T-helper 1 cell (primary cell): ENCODE results near the gene DROSHA.
"Not testable (repeated sequence)": the region's sequence is repeated elsewhere in the genome, so short reads cannot be mapped to it uniquely, and the experiment has no call there.

ENCODE experiments used
- DNase-seq, 5 donors: peaks; one replicate each; pipeline ENCODE4 v3.0.0-alpha.2; 2012 to 2020

The DROSHA gene

DNA sequence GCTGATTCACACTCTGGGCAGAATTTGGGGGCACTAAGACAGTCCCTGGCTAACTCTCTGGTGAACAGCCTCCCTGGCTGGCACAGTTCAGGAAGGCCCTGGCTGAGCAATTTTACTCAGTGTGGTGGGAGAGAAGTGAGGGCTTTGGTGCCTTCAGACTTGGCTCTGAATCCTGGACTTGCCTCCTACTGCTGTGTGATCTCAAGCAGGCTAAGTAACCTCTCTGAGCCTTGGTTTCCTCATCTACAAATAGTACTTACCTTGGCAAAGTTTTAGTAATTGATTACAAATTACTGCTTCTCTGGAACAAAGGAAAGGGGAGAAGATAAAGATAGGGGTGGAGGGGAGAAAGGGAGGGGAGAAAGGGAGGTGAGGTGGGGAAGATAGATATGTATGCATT, 153.8 kb downstream of the DROSHA start:
- DNase-seq: no peak

DNA sequence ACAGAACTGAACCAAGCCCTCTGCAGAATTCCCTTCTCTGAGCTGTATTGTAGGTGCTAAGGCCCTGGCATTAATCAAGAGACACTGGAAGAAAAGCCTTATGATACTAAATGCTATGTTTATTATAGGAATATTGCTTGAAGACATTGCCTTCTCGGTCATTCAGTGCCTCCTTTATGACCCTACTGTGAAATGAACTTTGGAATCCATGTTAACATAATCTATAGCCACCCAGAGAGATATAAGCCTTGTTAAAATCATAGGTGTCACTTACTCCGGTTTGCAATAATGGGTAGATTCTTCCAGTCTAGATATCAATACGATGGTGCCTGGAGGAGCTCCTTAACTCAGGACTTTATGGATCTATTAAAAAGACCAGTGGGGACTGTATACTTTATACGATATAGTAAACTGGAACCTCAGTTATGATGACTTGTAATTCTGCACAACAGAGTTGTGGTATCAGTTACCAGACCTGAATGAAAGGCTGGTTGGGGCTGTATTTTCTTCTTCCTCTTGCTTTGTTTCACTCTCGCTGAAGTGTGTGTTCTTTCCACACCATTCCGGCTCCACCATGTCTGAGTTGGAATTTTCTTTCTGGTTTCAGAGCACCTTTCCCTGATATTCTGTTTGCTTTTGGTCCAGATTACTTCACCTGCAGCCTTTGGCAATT, 154.5 kb downstream of the DROSHA start:
- DNase-seq: no peak

DNA sequence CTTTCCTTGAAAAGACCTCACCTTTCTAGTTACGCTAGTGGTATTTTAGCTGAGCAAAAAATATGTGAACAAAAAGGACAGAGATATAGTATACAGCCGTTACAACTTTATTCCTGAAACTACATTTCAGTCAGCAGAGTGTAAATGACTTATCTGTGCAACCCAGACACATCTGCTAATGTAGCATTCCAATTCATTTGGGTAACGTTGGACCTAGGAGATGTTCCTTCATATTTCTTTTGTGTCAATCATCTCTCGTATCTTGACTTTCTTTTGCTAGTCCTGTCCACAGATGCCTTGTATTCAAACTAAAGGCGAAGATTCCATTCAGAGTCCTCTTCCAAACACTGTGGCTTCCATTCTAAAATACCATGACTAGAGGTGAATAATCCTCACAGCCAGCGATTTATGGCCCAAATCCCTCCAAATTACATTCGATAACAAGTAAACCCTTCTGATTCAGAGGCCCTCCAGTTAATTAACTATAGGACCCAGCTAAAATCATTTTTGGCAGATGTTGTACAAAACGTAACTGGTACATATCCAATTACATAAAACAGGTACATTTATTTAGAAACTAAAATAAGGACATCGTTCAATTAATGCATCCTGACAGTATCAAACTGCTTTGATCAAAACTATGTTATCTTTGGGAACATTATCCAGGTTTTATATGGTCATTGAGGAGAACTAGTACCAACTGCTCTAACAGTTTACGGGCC, 155.7 kb downstream of the DROSHA start:
- DNase-seq: no peak

DNA sequence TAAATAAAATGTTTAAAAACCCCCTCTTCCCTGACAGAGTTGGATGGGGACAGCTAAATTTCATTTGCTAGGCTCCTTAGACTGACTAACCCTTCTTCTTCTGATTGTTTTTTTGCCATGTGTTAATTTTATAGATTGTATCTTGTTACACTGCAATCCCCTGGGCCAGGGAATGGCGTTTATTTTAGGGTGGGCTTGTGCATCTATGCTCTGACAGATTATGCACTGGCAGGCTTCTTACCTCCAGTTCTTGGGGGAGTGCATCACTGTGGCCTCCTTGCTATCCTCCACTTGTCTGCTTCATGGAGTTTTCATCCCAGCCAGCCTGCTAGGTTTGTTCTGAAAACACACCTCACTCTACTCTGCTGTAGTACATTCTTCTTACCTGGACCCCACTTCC, 159.8 kb downstream of the DROSHA start:
- no peak for DNase-seq

DNA sequence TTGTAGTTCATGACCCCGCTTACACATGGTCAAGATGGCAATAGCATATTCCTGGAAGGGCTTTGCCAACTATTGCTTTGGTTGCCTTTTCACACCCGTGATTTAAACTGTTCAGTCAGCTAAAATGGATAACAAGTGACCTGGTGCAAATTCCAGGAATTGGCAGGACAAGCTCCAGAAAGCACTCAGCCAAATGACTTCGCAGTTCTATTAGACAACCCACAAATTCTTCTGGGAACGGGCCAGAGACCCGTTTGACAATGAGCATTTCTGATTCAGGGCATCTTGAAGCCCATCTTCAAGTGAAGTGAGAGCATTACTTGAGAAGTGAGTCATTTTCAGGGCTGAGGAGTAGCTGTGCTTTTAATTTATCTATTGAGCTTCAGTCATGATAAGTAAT, 165.0 kb downstream of the DROSHA start:
- no peak for DNase-seq

DNA sequence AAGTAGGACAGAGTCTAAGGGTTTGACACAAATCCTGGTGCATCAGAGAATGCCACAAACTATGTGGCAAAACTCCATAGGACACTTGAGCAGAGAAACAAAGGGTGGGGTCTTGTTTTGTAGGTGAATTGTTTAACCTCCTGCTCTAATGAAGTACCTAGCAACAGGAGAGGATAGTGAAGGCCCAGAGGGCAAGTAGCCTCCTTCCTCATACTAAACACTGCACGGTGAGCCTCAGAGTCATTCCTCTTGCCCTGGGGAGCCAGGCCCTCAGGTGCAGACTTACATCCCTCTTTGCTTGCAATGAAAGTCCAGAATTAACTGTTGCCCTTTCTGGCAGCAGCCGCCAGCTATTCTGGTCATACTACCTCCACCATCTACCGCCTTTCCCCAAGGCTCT, 166.1 kb downstream of the DROSHA start:
- no peak for DNase-seq

DNA sequence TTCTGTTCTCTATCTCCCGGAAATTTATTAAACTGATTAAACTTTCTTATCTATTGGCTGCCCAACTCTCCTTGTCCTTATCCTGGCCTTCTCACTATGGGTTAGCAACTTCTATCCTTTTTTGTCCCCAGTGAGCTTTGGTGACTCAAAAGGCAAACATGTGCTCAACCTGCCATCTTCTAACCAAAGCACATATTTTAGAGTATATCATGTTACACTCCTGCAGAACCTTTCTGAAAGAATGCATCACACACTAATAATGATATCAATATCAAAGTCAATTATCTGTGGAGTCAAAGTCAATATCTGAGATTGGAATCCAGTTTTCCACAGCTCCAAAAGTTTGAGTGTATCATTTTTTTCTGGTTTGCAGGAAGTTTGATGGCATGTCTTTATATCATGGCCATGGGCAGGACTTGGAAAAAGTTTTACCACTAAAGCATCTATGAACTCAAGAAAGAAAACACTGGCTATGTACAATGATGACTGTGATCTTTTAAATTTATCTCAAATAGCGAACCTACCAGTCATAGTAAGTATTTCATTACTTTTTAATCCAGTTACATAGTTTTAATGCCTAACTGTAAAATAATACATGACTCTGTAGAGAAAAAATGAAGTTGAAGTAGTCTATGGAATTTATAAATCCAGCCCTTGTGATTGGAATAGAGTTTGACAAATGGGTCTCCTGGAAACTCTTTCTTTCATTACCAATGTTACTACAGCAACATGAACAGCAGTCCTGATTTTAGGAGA, 166.8 kb downstream of the DROSHA start:
- no peak for DNase-seq

DNA sequence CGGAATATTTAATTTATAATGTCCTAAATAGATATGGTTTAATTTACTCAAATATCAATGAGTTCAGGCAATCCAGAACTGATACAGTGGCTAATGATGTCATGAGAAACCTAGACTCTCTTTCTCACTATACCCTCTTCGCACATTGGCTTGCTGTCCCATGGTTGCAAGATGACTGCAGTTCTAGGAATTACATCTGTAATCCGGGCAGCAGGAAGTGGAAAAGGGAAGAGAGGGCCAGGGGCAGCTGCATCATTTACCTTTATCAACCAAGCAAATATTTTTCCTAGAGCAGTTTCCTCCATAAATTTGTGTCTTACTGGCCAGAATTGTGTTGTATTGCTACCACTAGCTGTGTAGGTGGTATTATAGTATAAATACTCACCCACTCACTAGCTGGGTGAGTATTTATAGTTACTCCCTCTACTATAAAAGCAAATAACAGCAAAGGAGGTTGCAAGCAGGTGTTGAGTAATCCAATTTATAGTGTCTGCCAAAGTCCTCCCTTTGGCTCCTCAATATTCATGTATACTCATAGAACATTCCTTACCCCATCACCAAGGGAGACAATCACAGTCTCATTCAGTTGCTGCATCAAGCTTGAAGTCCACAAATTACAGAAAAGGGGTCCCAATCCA, 168.8 kb downstream of the DROSHA start:
- no peak for DNase-seq

DNA sequence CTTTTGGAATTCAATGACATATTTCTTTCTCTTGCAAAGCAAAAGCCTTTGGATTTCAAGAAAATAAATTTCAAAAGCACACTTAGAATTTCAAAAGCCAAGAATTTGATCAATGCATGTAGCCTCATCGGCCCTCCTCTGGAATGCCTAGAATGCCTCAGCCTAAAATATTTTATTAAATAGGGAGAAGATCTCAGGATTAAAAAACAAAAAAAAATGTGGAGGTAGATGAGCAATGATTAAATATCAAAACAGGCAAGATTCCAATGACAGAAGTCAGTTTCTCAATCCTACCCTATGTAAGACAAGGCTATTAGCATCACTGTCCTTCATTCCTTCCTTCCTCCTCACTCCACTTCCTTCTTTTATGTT, 169.4 kb downstream of the DROSHA start:
- no peak for DNase-seq

DNA sequence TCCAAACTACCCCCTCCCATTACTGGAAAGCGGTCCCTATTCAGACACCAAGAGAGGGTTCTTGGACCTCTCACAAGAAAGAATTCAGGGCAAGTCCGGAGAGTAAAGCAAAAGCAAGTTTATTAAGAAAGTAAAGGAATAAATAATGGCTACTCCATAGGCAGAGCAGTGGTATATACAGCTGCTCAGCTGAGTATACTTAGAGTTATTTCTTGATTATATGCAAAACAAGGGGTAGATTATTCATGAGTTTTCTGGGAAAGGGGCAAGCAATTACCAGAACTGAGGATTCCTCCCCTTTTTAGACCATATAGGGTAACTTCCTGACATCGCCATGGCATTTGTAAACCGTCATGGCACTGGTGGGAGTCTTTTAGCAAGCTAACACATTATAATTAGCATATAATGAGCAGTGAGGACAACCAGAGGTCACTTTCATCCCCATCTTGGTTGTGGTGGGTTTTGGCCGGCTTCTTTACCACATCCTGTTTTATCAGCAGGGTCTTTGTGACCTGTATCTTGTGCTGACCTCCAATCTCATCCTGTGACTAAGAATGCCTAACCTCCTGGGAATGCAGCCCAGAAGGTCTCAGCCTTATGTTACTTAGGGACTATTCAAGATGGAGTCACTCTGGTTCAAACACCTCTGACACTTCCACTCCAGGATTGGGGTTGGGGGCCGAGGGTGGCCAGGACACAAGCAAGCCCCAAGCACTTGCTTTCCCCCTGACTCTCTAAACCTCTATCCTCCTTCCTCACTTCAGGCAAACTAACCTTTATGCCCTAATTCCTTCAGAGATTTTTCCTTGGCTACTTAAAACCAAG, 170.0 kb downstream of the DROSHA start:
- not testable (repeated sequence) for DNase-seq

DNA sequence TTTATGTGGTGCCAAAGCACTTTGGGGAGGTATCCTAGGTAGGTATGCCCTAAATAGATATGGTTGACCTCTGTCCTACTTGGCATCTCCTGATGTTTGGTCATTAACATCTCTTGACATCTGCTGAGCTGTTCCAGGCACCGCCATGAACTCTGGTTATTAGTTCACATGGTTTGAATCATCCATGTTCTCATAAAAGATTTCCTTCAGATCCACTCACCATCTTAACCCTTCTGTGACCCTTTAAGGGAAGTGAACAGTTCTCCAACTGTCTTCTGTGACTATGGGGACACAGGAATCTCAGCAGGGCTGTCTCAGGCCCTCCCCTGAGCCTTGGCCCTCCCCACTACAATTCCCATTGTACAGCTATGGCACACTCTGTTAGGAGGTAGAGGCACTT, 170.7 kb downstream of the DROSHA start:
- DNase-seq: no peak

DNA sequence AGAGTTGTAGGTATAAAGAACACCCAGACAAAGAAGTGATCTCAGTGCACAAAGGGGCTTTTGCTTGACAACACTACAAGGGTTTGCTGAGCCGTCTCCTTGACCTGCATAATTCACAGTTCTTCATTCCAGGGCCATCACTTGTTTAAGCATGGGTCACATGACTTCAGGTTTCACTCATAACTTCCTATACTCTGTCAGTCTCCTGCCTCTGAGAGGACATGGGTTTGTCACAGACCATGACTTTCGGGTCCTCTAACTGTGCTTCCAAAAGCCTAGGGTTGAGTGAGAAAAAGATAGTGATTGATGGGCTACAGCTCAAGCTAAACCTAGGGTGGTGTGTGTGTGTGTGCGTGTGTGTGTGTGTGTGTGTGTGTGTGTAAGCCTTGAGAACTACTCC, 172.1 kb downstream of the DROSHA start:
- no peak for DNase-seq

DNA sequence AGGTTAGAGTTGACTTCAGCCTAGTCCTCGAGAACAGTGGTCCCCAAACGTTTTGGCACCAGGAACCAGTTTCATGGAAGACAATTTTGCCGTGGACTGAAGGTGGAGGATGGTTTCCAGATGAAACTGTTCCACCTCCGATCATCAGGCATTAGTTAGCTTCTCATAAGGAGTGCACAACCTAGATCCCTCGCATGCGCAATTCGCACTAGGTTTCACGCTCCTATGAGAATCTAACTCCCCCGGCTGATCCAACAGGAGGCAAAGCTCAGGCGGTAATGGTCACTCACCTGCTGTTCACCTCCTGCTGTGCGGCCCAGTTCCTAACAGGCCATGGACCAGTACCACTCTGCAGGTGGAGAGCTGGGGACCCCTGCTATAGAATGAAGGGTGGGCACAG, 174.9 kb downstream of the DROSHA start:
- DNase-seq: no peak

DNA sequence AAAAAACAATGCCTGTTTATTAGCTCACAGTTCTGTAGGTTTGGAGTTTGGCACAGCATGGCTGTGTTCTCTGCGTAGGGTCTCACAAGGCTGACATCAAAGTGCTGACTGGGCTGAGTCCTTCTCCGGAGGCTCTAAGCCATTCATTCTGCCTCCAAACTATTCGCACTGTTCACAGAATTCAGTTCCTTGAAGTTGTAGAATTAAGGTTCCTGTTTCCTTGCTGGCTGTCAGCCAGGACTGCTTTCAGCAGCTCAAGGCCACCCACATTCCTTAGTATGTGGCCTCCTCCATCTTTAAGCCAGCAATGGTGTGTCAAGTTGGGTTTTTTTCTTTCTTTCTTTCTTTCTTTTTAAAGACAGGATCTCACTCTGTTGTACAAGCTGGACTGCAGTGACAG, 176.6 kb downstream of the DROSHA start:
- DNase-seq: no peak
